ENCODE data around the gene CAMTA2. TPM values are rescaled to one million over a fixed set of nuclear protein-coding genes. Genes with fewer than 3 reads are reported as not detected.

Gene CAMTA2
- total and polyA plus RNA-seq, 9 of the 15 experiments (the other 6 are each of a cell fraction or from before 2014, with no cell fraction given): 0.24 to 25.1 (median 6.3) TPM

GRCh38 chr17:4967539-4968485 lies 19.7 kb downstream of the CAMTA2 start, which contains the start of gene SPAG7 (continued):
- TF ChIP-seq, protein P1, sequence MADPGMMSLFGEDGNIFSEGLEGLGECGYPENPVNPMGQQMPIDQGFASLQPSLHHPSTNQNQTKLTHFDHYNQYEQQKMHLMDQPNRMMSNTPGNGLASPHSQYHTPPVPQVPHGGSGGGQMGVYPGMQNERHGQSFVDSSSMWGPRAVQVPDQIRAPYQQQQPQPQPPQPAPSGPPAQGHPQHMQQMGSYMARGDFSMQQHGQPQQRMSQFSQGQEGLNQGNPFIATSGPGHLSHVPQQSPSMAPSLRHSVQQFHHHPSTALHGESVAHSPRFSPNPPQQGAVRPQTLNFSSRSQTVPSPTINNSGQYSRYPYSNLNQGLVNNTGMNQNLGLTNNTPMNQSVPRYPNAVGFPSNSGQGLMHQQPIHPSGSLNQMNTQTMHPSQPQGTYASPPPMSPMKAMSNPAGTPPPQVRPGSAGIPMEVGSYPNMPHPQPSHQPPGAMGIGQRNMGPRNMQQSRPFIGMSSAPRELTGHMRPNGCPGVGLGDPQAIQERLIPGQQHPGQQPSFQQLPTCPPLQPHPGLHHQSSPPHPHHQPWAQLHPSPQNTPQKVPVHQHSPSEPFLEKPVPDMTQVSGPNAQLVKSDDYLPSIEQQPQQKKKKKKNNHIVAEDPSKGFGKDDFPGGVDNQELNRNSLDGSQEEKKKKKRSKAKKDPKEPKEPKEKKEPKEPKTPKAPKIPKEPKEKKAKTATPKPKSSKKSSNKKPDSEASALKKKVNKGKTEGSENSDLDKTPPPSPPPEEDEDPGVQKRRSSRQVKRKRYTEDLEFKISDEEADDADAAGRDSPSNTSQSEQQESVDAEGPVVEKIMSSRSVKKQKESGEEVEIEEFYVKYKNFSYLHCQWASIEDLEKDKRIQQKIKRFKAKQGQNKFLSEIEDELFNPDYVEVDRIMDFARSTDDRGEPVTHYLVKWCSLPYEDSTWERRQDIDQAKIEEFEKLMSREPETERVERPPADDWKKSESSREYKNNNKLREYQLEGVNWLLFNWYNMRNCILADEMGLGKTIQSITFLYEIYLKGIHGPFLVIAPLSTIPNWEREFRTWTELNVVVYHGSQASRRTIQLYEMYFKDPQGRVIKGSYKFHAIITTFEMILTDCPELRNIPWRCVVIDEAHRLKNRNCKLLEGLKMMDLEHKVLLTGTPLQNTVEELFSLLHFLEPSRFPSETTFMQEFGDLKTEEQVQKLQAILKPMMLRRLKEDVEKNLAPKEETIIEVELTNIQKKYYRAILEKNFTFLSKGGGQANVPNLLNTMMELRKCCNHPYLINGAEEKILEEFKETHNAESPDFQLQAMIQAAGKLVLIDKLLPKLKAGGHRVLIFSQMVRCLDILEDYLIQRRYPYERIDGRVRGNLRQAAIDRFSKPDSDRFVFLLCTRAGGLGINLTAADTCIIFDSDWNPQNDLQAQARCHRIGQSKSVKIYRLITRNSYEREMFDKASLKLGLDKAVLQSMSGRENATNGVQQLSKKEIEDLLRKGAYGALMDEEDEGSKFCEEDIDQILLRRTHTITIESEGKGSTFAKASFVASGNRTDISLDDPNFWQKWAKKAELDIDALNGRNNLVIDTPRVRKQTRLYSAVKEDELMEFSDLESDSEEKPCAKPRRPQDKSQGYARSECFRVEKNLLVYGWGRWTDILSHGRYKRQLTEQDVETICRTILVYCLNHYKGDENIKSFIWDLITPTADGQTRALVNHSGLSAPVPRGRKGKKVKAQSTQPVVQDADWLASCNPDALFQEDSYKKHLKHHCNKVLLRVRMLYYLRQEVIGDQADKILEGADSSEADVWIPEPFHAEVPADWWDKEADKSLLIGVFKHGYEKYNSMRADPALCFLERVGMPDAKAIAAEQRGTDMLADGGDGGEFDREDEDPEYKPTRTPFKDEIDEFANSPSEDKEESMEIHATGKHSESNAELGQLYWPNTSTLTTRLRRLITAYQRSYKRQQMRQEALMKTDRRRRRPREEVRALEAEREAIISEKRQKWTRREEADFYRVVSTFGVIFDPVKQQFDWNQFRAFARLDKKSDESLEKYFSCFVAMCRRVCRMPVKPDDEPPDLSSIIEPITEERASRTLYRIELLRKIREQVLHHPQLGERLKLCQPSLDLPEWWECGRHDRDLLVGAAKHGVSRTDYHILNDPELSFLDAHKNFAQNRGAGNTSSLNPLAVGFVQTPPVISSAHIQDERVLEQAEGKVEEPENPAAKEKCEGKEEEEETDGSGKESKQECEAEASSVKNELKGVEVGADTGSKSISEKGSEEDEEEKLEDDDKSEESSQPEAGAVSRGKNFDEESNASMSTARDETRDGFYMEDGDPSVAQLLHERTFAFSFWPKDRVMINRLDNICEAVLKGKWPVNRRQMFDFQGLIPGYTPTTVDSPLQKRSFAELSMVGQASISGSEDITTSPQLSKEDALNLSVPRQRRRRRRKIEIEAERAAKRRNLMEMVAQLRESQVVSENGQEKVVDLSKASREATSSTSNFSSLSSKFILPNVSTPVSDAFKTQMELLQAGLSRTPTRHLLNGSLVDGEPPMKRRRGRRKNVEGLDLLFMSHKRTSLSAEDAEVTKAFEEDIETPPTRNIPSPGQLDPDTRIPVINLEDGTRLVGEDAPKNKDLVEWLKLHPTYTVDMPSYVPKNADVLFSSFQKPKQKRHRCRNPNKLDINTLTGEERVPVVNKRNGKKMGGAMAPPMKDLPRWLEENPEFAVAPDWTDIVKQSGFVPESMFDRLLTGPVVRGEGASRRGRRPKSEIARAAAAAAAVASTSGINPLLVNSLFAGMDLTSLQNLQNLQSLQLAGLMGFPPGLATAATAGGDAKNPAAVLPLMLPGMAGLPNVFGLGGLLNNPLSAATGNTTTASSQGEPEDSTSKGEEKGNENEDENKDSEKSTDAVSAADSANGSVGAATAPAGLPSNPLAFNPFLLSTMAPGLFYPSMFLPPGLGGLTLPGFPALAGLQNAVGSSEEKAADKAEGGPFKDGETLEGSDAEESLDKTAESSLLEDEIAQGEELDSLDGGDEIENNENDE (IDR thresholded peaks at IDR 0.05; ENCODE audit: low read depth, low read length): no peak
- TF ChIP-seq POLR2AphosphoS2 (IDR thresholded peaks at IDR 0.05; ENCODE audit: low read length): peak; percentile 95
- TF ChIP-seq, protein P2, sequence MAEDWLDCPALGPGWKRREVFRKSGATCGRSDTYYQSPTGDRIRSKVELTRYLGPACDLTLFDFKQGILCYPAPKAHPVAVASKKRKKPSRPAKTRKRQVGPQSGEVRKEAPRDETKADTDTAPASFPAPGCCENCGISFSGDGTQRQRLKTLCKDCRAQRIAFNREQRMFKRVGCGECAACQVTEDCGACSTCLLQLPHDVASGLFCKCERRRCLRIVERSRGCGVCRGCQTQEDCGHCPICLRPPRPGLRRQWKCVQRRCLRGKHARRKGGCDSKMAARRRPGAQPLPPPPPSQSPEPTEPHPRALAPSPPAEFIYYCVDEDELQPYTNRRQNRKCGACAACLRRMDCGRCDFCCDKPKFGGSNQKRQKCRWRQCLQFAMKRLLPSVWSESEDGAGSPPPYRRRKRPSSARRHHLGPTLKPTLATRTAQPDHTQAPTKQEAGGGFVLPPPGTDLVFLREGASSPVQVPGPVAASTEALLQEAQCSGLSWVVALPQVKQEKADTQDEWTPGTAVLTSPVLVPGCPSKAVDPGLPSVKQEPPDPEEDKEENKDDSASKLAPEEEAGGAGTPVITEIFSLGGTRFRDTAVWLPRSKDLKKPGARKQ (CRISPR knock-in tag; IDR thresholded peaks at IDR 0.05): 0 out of 2 replicates have a peak, but pooled peaks have one; percentile 45
- TF ChIP-seq, protein P3, sequence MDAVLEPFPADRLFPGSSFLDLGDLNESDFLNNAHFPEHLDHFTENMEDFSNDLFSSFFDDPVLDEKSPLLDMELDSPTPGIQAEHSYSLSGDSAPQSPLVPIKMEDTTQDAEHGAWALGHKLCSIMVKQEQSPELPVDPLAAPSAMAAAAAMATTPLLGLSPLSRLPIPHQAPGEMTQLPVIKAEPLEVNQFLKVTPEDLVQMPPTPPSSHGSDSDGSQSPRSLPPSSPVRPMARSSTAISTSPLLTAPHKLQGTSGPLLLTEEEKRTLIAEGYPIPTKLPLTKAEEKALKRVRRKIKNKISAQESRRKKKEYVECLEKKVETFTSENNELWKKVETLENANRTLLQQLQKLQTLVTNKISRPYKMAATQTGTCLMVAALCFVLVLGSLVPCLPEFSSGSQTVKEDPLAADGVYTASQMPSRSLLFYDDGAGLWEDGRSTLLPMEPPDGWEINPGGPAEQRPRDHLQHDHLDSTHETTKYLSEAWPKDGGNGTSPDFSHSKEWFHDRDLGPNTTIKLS (IDR thresholded peaks at IDR 0.05; ENCODE audit: borderline replicate concordance, low read depth): peak; percentile 22; the same call in 1 of the 2 replicates
